Small intestine (tissue), 7 donors: ENCODE measurements around the gene RASSF3. TPM values are rescaled to one million over a fixed set of nuclear protein-coding genes. Genes with fewer than 3 reads are reported as not detected.

ENCODE experiments used
- DNase-seq, 2 donors: peaks; one replicate each; pipeline versions ENCODE4 v3.0.0 to v3.0.0-alpha.2; 2013
- FAIRE-seq: peaks from 2 replicates; lab custom pipeline; 2012; peaks lifted over from hg19 to GRCh38; lab: Jason Lieb, UNC
- H3K27ac ChIP-seq, 3 donors: one replicate each; pipeline ENCODE4 v1.5.1; 2013; ENCODE audit warnings: low read length in 2 of 3, mild to moderate bottlenecking in 2 of 3, control low read depth in 1 of 3, inconsistent platforms in 1 of 3, low read depth in 1 of 3, moderate library complexity in 1 of 3
- H3K27me3 ChIP-seq, 3 donors: one replicate each; pipeline ENCODE4 v1.6.1; 2013; ENCODE audit warnings: low read length in 3 of 3, inconsistent platforms in 1 of 3; ENCODE audit not compliant: control insufficient read depth in 3 of 3, insufficient read depth in 3 of 3
- H3K36me3 ChIP-seq, 3 donors: one replicate each; pipeline ENCODE4 v1.6.1; 2013; ENCODE audit warnings: low read length in 3 of 3, inconsistent platforms in 1 of 3, low read depth in 1 of 3, mild to moderate bottlenecking in 1 of 3, moderate library complexity in 1 of 3; ENCODE audit not compliant: control insufficient read depth in 3 of 3, insufficient read depth in 2 of 3
- H3K4me1 ChIP-seq, 3 donors: one replicate each; pipeline ENCODE4 v1.6.1; 2013; ENCODE audit warnings: low read length in 2 of 3, inconsistent platforms in 1 of 3, low read depth in 1 of 3, mild to moderate bottlenecking in 1 of 3, moderate library complexity in 1 of 3; ENCODE audit not compliant: control insufficient read depth in 3 of 3, insufficient read depth in 2 of 3
- H3K4me3 ChIP-seq, 3 donors: one replicate each; pipeline ENCODE4 v1.5.1; 2013; ENCODE audit warnings: low read length in 3 of 3, control low read depth in 1 of 3, inconsistent platforms in 1 of 3, low read depth in 1 of 3, mild to moderate bottlenecking in 1 of 3, moderate library complexity in 1 of 3
- H3K9me3 ChIP-seq, 2 donors: one replicate each; pipeline ENCODE4 v1.6.1; 2013; ENCODE audit warnings: low read depth in 1 of 2, low read length in 1 of 2; ENCODE audit not compliant: control insufficient read depth in 2 of 2, insufficient read depth in 1 of 2
- WGBS, 3 donors: extraction: QIAGEN DNeasy Blood & Tissue Kit; methylation state at CpG; one replicate each; pipeline ENCODE4 v1.1.7; 2013; 5-methylcytosine and 5-hydroxymethylcytosine counted together
- polyA plus RNA-seq, 4 donors: library from polyadenylated mRNA; stranded (reverse) in 3 of 4; unstranded in 1 of 4; fragments of 200-250 nt in 3 of 4; fragments of 120-200 nt in 1 of 4; gene quantifications; one replicate each; pipeline versions ENCODE4 v1.2.1 to v1.2.3, GENCODE V29; 2013
- donor health status: healthy with polysubstance abuse.
- donor health status: control.
- donor health status: control.
- donor health status: Bipolar disorder and iron deficiency.
- donor health status: healthy.

The RASSF3 gene
- polyA plus RNA-seq, 4 donors: 14.9 to 23.3 (median 21.9) TPM

DNA sequence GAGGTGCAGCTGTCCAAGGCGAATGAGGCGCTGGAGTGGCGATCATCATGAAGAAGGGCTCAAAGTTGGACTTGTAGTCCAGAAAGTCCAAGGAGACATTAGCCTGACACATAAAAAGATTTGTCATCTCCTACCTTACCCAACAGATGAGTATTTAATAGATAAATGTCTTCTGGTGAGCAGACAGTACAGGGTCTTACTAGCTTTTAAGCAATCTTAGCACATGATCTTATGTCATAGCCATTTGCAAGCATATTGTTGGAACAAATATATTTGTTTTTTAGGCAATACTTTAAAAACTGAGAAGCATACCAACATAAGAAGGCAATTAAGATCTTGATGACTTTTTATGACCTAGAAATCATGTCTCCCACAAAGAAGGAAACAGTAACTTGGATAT is 132.9 kb downstream of the RASSF3 start:
- no peak for FAIRE-seq
- H3K4me3 ChIP-seq: no peak overlapping the region
- no peak for DNase-seq
- WGBS, 3 donors: 98 to 100% (median 99%) methylated on average over 3 of the region's 3 CpGs
- H3K9me3 ChIP-seq: no peaks in the 10 kb centered on the region
- H3K36me3 ChIP-seq: peaks cover 12 to 37% (median 25%) of the 10 kb centered on the region in 3 donors
- H3K27ac ChIP-seq: no peak overlapping the region
- no peaks in the 10 kb centered on the region for H3K27me3 ChIP-seq
- H3K4me1 ChIP-seq: peaks cover 0 to 8% (median 0%) of the 10 kb centered on the region in 3 donors

DNA sequence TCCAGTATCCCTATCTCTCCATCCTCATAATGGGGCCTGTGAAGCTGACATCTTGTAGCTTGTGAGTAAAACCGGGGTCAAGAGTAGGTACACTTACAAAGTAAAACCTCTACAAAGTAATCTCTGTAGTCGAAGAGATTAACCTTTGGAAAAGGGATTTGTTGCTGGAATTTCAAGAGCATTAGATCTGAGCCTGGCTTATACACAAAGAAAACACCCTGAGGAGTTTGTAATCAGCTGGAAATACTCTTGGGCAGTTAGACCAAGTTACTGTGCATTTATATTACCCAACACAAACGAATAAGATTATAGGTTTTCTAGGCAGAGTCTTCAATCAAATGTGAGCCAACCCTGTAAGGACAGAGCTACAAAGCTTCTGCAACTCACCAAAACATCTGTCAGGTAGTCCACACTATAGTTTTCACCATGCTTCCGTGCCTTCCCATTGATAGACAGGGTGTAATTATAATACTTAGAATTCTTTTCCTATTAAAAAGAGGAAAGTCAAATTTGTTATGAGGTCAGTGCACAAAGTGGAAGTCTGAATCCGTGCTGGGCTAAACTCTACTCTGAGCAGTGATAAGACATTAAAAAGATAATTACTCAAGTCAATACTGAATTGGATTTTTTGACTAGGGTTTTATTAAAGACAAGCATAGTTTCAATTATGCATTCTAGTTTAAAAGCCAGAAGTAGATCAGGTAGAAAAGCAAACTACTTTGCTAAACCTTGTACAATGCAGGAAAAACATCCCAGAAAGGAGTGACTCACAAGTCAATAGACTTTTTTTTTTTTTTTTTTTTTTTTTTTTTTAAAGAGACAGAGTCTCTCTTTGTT is 134.3 kb downstream of the RASSF3 start:
- FAIRE-seq: no peak
- Histone ChIP-seq H3K36me3 (peaks cover 10 to 29% (median 22%) of the 10 kb centered on the region in 3 donors), H3K27me3 (no peaks in the 10 kb centered on the region), H3K9me3 (no peaks in the 10 kb centered on the region), H3K4me1 (peaks cover 0 to 8% (median 0%) of the 10 kb centered on the region in 3 donors), H3K27ac (peak overlapping the region in 1 of 3 donors; percentile 15), H3K4me3 (no peak overlapping the region)
- 38 to 62% (median 53%) methylated on average over 5 of the region's 5 CpGs for WGBS, 3 donors
- DNase-seq: peak; percentile 16 to 21

DNA sequence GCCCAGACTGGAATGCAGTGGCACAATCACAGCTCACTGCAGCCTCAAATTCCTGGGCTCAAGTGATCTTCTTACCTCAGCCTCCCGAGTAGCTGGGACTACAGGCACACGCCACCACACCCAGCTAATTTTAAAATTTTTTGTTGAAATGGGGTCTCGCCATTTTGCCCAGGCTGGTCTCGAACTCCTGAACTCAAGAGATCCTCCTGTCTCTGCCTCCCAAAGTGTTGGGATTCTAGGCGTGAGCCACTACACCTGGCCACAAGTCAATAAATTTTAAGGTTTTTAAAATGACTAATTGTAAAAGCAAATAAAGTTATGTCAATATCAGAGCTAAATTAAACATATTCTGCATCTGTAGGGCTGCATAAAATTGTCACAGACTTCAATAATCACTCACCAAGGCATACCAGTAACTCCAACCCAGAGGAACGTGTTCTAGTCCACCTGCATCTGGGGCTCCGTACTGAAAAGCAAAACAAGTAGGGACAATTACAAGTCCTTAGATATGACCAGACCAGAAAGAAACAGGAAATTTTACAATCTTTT is 135.0 kb downstream of the RASSF3 start:
- Histone ChIP-seq H3K27me3 (no peaks in the 10 kb centered on the region), H3K27ac (no peak overlapping the region), H3K36me3 (peaks cover 10 to 34% (median 17%) of the 10 kb centered on the region in 3 donors), H3K4me3 (no peak overlapping the region), H3K4me1 (peaks cover 0 to 8% (median 0%) of the 10 kb centered on the region in 3 donors), H3K9me3 (no peaks in the 10 kb centered on the region)
- FAIRE-seq: no peak
- WGBS, 3 donors: 86 to 91% (median 91%) methylated on average over 7 of the region's 7 CpGs
- DNase-seq: no peak

DNA sequence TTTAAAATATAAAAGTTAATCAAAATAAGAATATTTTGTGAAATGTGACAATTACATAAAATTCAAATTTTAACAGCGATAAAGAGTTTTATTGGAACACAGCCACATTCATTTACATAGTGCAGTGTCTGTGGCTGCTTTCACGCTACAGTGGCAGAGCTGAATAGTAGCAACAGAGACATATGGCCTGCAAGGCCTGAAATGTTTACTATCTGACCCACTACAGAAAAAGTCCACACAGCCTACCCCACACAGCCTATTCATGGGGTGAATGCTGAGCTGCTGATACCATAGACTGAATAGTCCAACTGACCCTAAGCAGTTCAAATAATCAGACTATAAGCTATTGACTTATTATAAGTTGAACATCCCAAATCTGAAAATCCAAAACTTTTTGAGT is 135.7 kb downstream of the RASSF3 start:
- no peaks in the 10 kb centered on the region for H3K27me3 ChIP-seq
- H3K4me1 ChIP-seq: peaks cover 0 to 8% (median 0%) of the 10 kb centered on the region in 3 donors
- H3K27ac ChIP-seq: no peak overlapping the region
- H3K36me3 ChIP-seq: peaks cover 12 to 38% (median 18%) of the 10 kb centered on the region in 3 donors
- no peaks in the 10 kb centered on the region for H3K9me3 ChIP-seq
- DNase-seq: no peak
- no peak for FAIRE-seq
- WGBS, 3 donors: 93 to 96% (median 96%) methylated on average over 2 of the region's 2 CpGs
- no peak overlapping the region for H3K4me3 ChIP-seq

DNA sequence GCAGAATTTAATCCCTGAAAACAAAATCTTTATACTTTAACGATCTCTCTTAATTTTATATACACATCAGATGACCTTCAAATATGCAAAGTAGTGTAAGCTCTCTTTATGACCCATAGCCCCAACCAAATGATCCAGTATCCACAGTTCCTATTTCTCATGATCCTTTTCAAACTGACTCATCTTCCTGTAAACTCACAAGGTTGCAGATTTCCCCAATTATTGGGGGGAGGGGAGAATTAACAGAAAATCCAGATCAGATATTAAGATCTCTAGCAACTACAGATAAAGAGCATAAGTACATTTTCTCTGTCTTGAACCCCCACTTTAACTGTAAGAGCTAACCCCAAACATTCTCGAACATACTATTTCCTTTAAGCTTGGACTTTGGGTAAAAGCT is 136.4 kb downstream of the RASSF3 start:
- no peak for FAIRE-seq
- Histone ChIP-seq H3K4me3 (no peak overlapping the region), H3K27ac (no peak overlapping the region), H3K9me3 (no peaks in the 10 kb centered on the region), H3K27me3 (no peaks in the 10 kb centered on the region), H3K36me3 (peaks cover 12 to 37% (median 16%) of the 10 kb centered on the region in 3 donors), H3K4me1 (peaks cover 0 to 8% (median 0%) of the 10 kb centered on the region in 3 donors)
- WGBS, 3 donors: 79 to 87% (median 86%) methylated on average over 2 of the region's 2 CpGs
- no peak for DNase-seq

Other genes starting within 250 kb of the RASSF3 start
- under 1 TPM in 1 of 4 donors, not detected in 3; 0.04 TPM for gene C12orf56, start 219.7 kb upstream of the RASSF3 start, polyA plus RNA-seq
- gene XPOT, start 206.1 kb upstream of the RASSF3 start, polyA plus RNA-seq: 10 to 100 TPM in 2 of 4 donors, 1 to 10 TPM in 2; 5.4 to 30.9 (median 14.9) TPM
- 10 to 100 TPM; 12.3 to 27.1 (median 22.9) TPM for gene TBK1, start 158.4 kb upstream of the RASSF3 start, polyA plus RNA-seq
- 100 to 1,000 TPM in 1 of 4 donors, 10 to 100 TPM in 1, 1 to 10 TPM in 2; 8.3 to 584 (median 24.0) TPM for gene GNS, start 148.9 kb downstream of the RASSF3 start, polyA plus RNA-seq
- 10 to 100 TPM in 1 of 4 donors, 1 to 10 TPM in 3; 2.2 to 16.3 (median 6.2) TPM for gene TBC1D30, start 214.2 kb downstream of the RASSF3 start, polyA plus RNA-seq